GM12878 (cell line): ENCODE data around the gene GAPDHS. TPM values are rescaled to one million over a fixed set of nuclear protein-coding genes. Genes with fewer than 3 reads are reported as not detected.

Source experiments
- ATAC-seq: fragments of 200-7000 bp; cut with Tn5 transposase; 3 replicates; pipeline ENCODE4 v1.9.1; 2020; ENCODE audit warnings: mild to moderate bottlenecking, moderate library complexity
- BruUV-seq: library from RNA; stranded (reverse); fragments of 400-500 nt; replicated peaks from 2 replicates; lab custom pipeline; 2021; lab: Mats Ljungman, UMichigan
- CTCF ChIA-PET: fragments of 300-600 bp; sonication (Branson Sonifier 250); formaldehyde crosslinking; extraction: SDS; loops from one replicate; lab custom pipeline; 2021; ENCODE audit warnings: inconsistent platforms; lab: Yijun Ruan, JAX
- POLR2A ChIA-PET: fragments of 350-600 bp; formaldehyde crosslinking; extraction: SDS; loops from one replicate; lab custom pipeline; 2021; ENCODE audit warnings: inconsistent platforms; lab: Charles Lee
- RAD21 ChIA-PET: fragments of 300-600 bp; sonication (Branson Sonifier 250); formaldehyde crosslinking; loops from one replicate; lab custom pipeline; 2023; ENCODE audit warnings: antibody characterized with exemption; ENCODE audit not compliant: unreplicated experiment; lab: Charles Lee
- SMC1A ChIA-PET: fragments of 300-600 bp; sonication (Branson Sonifier 250); formaldehyde crosslinking; loops from one replicate; lab custom pipeline; 2023; ENCODE audit not compliant: unreplicated experiment, uncharacterized antibody; lab: Charles Lee
- DNase-seq: peaks from one replicate; pipeline ENCODE4 v3.0.0-alpha.2; 2011; ENCODE audit warnings: low read depth, low spot score
- FAIRE-seq: peaks from 3 replicates; lab custom pipeline; 2011; peaks lifted over from hg19 to GRCh38; lab: Jason Lieb, UNC
- H2AFZ ChIP-seq: 2 replicates; pipeline ENCODE4 v1.6.0; 2011; ENCODE audit warnings: low read depth, low read length, control low read depth; ENCODE audit not compliant: control insufficient read depth
- H3K27ac ChIP-seq: 2 replicates; pipeline ENCODE4 v1.5.1; 2011; ENCODE audit warnings: control low read depth; ENCODE audit not compliant: control insufficient read depth, insufficient read depth
- H3K27me3 ChIP-seq, 2 experiments: replicated peaks in 1 of 2; 2 replicates each; pipeline versions ENCODE4 v1.6.0 to v1.6.1; 2011; ENCODE audit warnings: low read length in 1 of 2; ENCODE audit not compliant: control insufficient read depth in 2 of 2, insufficient read depth in 2 of 2
- H3K36me3 ChIP-seq, 2 experiments: 2 replicates each; pipeline ENCODE4 v1.5.1; 2011; ENCODE audit warnings: low read length in 1 of 2; ENCODE audit not compliant: control insufficient read depth in 2 of 2, insufficient read depth in 2 of 2
- H3K4me1 ChIP-seq: 2 replicates; pipeline ENCODE4 v1.6.1; 2011; ENCODE audit warnings: mild to moderate bottlenecking, low read length, moderate library complexity, mixed read lengths; ENCODE audit not compliant: control insufficient read depth, insufficient read depth
- H3K4me2 ChIP-seq: 2 replicates; pipeline ENCODE4 v1.6.0; 2011; ENCODE audit warnings: control low read depth; ENCODE audit not compliant: control insufficient read depth, insufficient read depth
- H3K4me3 ChIP-seq: fragments of 200-600 bp; sonication (generic); 2 replicates; pipeline ENCODE4 v1.5.1; 2016
- H3K79me2 ChIP-seq: 2 replicates; pipeline ENCODE4 v1.6.0; 2011; ENCODE audit warnings: low read length; ENCODE audit not compliant: control insufficient read depth, insufficient read depth
- H3K9ac ChIP-seq: 2 replicates; pipeline ENCODE4 v1.8.0; 2011; ENCODE audit warnings: low read length, control low read depth, mixed read lengths; ENCODE audit not compliant: control insufficient read depth, insufficient read depth
- H3K9me3 ChIP-seq: replicated peaks from 3 replicates; pipeline ENCODE4 v1.5.1; 2011; ENCODE audit warnings: mild to moderate bottlenecking, low read length; ENCODE audit not compliant: control insufficient read depth, insufficient read depth
- H4K20me1 ChIP-seq: 2 replicates; pipeline ENCODE4 v1.6.0; 2011; ENCODE audit not compliant: control insufficient read depth, insufficient read depth
- EGR1 ChIP-seq, 2 experiments: IDR thresholded peaks; 1 replicate in 1 of 2; 2 replicates in 1 of 2; pipeline ENCODE4 v1.6.1; 2011 to 2012; ENCODE audit warnings: low read depth in 2 of 2, low read length in 2 of 2, borderline replicate concordance in 1 of 2, mild to moderate bottlenecking in 1 of 2, moderate library complexity in 1 of 2
- EZH2 ChIP-seq: IDR thresholded peaks from 2 replicates; pipeline ENCODE4 v1.6.1; 2012; ENCODE audit warnings: low read depth, mild to moderate bottlenecking, control low read depth, inconsistent platforms, low read length, borderline replicate concordance; ENCODE audit not compliant: control insufficient read depth
- HDAC6 ChIP-seq: fragments of 200-600 bp; sonication (generic); IDR thresholded peaks from one replicate; pipeline ENCODE4 v1.8.0; 2017; ENCODE audit warnings: antibody characterized with exemption; ENCODE audit not compliant: unreplicated experiment
- POU2F2 ChIP-seq: IDR thresholded peaks from 3 replicates; pipeline ENCODE4 v1.6.1; 2011; ENCODE audit warnings: low read depth, mild to moderate bottlenecking, low read length, borderline replicate concordance
- RELB ChIP-seq: fragments of 450-650 bp; IDR thresholded peaks from 2 replicates; pipeline ENCODE4 v1.6.1; 2017; ENCODE audit warnings: low read depth, mild to moderate bottlenecking, moderate library complexity
- RFX5 ChIP-seq: IDR thresholded peaks from 2 replicates; pipeline ENCODE4 v1.6.1; 2011; ENCODE audit warnings: low read depth, low read length, improper control_type of control experiment
- SMARCA5 ChIP-seq: fragments of 450-650 bp; IDR thresholded peaks from 2 replicates; pipeline ENCODE4 v1.6.1; 2017; ENCODE audit warnings: mild to moderate bottlenecking
- STAT1 ChIP-seq: fragments of 450-650 bp; conservative IDR thresholded peaks from 2 replicates; pipeline ENCODE4 v1.6.1; 2014; ENCODE audit warnings: antibody characterized with exemption, mild to moderate bottlenecking
- STAT3 ChIP-seq: IDR thresholded peaks from 2 replicates; pipeline ENCODE4 v1.6.1; 2011; ENCODE audit warnings: low read depth, low read length, improper control_type of control experiment
- ZZZ3 ChIP-seq: IDR thresholded peaks from 2 replicates; pipeline ENCODE4 v1.6.1; 2011; ENCODE audit warnings: low read depth; ENCODE audit not compliant: control insufficient read depth, insufficient read length
- WGBS: methylation state at CpG from one replicate; pipeline ENCODE4 v1.1.6; 2016; ENCODE audit warnings: low lambda C conversion rate; ENCODE audit not compliant: insufficient replicate concordance, insufficient coverage; ENCODE audit errors: missing lambda C conversion rate; 5-methylcytosine and 5-hydroxymethylcytosine counted together
- in situ Hi-C: fragments of 300-500 bp; cut with MboI; formaldehyde crosslinking; loops from 9 replicates; pipeline ENCODE4 v1.14.3; 2018; ENCODE audit warnings: mixed read lengths
- intact Hi-C: fragments of 100-400 bp; cut with micrococcal nuclease; formaldehyde crosslinking; loops from one replicate; pipeline ENCODE4 v1.14.2; 2022; ENCODE audit not compliant: unreplicated experiment
- polyA plus RNA-seq, 11 experiments: library from polyadenylated mRNA; depleted of rRNA in 4 of 11; unstranded in 6 of 11; stranded (reverse) in 5 of 11; fragments of >200 nt; fragmentation: Nextera tagmentation in 4 of 11; fragmentation: Illumina TruSeq in 1 of 11; extraction: Ambion mirVana in 4 of 11; extraction: Trizol in 1 of 11; gene quantifications; 1 replicate in 1 of 11; 2 replicates in 10 of 11; pipeline versions ENCODE4 v1.2.1 to v1.2.3, GENCODE V29; 2011 to 2016; ENCODE audit warnings: inconsistent platforms in 2 of 11, missing spikeins in 2 of 11, low read depth in 1 of 11
- total RNA-seq, 4 experiments: library from RNA; depleted of rRNA in 3 of 4; stranded (reverse); fragments of >200 nt in 3 of 4; fragmentation: Illumina TruSeq in 1 of 4; extraction: Trizol in 1 of 4; gene quantifications; 2 replicates each; pipeline versions ENCODE4 v1.2.1 to v1.2.3, GENCODE V29; 2013 to 2021
- TF ChIP-seq, protein P1 (sequence below): fragments of 450-650 bp; IDR thresholded peaks from 2 replicates; pipeline ENCODE4 v1.6.1; 2016; ENCODE audit warnings: mild to moderate bottlenecking
- TF ChIP-seq, protein P2 (sequence below): fragments of 450-650 bp; IDR thresholded peaks from 2 replicates; pipeline ENCODE4 v1.6.1; 2017; ENCODE audit warnings: mild to moderate bottlenecking
- TF ChIP-seq, protein P3 (sequence below): IDR thresholded peaks from 2 replicates; pipeline ENCODE4 v1.6.1; 2011; ENCODE audit warnings: mild to moderate bottlenecking, low read depth, low read length, moderate library complexity; ENCODE audit not compliant: insufficient replicate concordance

Gene GAPDHS
- total and polyA plus RNA-seq, 10 of the 15 experiments (the other 5 are each of a cell fraction or from before 2014, with no cell fraction given) = 0.08 TPM; not detected in 9

GRCh38 chr19:35512831-35513627 is 20.2 kb upstream of the GAPDHS start:
- FAIRE-seq (no peak), DNase-seq (no peak), ATAC-seq (no peak)
- Histone ChIP-seq H3K27ac (no peak overlapping the region), H4K20me1 (no peaks in the 10 kb centered on the region), H3K9me3 (no peaks in the 10 kb centered on the region), H3K4me3 (no peak overlapping the region), H3K79me2 (no peaks in the 10 kb centered on the region), H3K9ac (no peak overlapping the region), H3K36me3 (no peaks in the 10 kb centered on the region), H2AFZ (no peak overlapping the region), H3K4me1 (peaks cover 3% of the 10 kb centered on the region; the same call in 1 of the 2 replicates), H3K27me3 (no peaks in the 10 kb centered on the region; a peak in 1 of 4 replicates), H3K4me2 (no peak overlapping the region)
- in situ Hi-C loops (no loop called here), intact Hi-C loops (no loop called here)
- POLR2A ChIA-PET = no interaction called here
- 53% methylated on average over 15 of the region's 15 CpGs for WGBS
- CTCF ChIA-PET = no interaction called here
- SMC1A ChIA-PET = no interaction called here
- no TSS peak for BruUV-seq
- RAD21 ChIA-PET = no interaction called here
- TF ChIP-seq EZH2 = no peak
- no peak for TF ChIP-seq ZZZ3
- TF ChIP-seq, protein P1, sequence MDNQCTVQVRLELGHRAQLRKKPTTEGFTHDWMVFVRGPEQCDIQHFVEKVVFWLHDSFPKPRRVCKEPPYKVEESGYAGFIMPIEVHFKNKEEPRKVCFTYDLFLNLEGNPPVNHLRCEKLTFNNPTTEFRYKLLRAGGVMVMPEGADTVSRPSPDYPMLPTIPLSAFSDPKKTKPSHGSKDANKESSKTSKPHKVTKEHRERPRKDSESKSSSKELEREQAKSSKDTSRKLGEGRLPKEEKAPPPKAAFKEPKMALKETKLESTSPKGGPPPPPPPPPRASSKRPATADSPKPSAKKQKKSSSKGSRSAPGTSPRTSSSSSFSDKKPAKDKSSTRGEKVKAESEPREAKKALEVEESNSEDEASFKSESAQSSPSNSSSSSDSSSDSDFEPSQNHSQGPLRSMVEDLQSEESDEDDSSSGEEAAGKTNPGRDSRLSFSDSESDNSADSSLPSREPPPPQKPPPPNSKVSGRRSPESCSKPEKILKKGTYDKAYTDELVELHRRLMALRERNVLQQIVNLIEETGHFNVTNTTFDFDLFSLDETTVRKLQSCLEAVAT = no peak
- no peak for TF ChIP-seq STAT3
- no peak for TF ChIP-seq HDAC6
- TF ChIP-seq RELB = no peak
- TF ChIP-seq, protein P2, sequence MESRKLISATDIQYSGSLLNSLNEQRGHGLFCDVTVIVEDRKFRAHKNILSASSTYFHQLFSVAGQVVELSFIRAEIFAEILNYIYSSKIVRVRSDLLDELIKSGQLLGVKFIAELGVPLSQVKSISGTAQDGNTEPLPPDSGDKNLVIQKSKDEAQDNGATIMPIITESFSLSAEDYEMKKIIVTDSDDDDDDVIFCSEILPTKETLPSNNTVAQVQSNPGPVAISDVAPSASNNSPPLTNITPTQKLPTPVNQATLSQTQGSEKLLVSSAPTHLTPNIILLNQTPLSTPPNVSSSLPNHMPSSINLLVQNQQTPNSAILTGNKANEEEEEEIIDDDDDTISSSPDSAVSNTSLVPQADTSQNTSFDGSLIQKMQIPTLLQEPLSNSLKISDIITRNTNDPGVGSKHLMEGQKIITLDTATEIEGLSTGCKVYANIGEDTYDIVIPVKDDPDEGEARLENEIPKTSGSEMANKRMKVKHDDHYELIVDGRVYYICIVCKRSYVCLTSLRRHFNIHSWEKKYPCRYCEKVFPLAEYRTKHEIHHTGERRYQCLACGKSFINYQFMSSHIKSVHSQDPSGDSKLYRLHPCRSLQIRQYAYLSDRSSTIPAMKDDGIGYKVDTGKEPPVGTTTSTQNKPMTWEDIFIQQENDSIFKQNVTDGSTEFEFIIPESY = no peak
- TF ChIP-seq, protein P3, sequence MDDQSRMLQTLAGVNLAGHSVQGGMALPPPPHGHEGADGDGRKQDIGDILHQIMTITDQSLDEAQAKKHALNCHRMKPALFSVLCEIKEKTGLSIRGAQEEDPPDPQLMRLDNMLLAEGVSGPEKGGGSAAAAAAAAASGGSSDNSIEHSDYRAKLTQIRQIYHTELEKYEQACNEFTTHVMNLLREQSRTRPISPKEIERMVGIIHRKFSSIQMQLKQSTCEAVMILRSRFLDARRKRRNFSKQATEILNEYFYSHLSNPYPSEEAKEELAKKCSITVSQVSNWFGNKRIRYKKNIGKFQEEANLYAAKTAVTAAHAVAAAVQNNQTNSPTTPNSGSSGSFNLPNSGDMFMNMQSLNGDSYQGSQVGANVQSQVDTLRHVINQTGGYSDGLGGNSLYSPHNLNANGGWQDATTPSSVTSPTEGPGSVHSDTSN = no peak
- no peak for TF ChIP-seq EGR1 (IDR thresholded peaks at IDR 0.05; ENCODE audit: borderline replicate concordance in 1 of 2, low read depth in 2 of 2, low read length in 2 of 2)
- TF ChIP-seq STAT1 = no peak
- no peak for TF ChIP-seq SMARCA5
- no peak for TF ChIP-seq RFX5
- TF ChIP-seq POU2F2 = no peak
